HepG2 (cell line): ENCODE measurements around the gene IKZF2. TPM values are rescaled to one million over a fixed set of nuclear protein-coding genes. Genes with fewer than 3 reads are reported as not detected.

Source experiments
- FOXO4 ChIP-seq: sonication (generic); formaldehyde crosslinking; conservative IDR thresholded peaks from 2 replicates; pipeline ENCODE4 v1.8.1; 2023; ENCODE audit warnings: missing genetic modification reagents
- HMGXB4 ChIP-seq, 2 experiments: sonication (generic) in 1 of 2; formaldehyde crosslinking in 1 of 2; IDR thresholded peaks; 2 replicates each; pipeline versions ENCODE4 v1.4.0 to v1.6.1; 2018 to 2020; ENCODE audit warnings: missing genetic modification reagents in 2 of 2, borderline replicate concordance in 1 of 2, low read depth in 1 of 2, mild to moderate bottlenecking in 1 of 2, missing biosample characterization in 1 of 2
- PBX2 ChIP-seq: IDR thresholded peaks from 2 replicates; pipeline ENCODE4 v1.6.1; 2016; ENCODE audit warnings: control low read depth
- RARA ChIP-seq: IDR thresholded peaks from 2 replicates; pipeline ENCODE4 v1.6.1; 2016; ENCODE audit warnings: missing genetic modification reagents, missing compliant biosample characterization
- RXRB ChIP-seq: IDR thresholded peaks from 2 replicates; pipeline ENCODE4 v1.6.1; 2016; ENCODE audit warnings: borderline replicate concordance, missing genetic modification reagents, missing compliant biosample characterization
- ZBTB14 ChIP-seq: sonication (generic); formaldehyde crosslinking; IDR thresholded peaks from 2 replicates; pipeline ENCODE4 v1.4.0; 2020; ENCODE audit warnings: missing genetic modification reagents
- ZBTB34 ChIP-seq: sonication (generic); formaldehyde crosslinking; IDR thresholded peaks from 2 replicates; pipeline ENCODE4 v1.8.0; 2022; ENCODE audit warnings: mild to moderate bottlenecking, missing genetic modification reagents
- ZBTB7B ChIP-seq: sonication (generic); formaldehyde crosslinking; IDR thresholded peaks from 2 replicates; pipeline ENCODE4 v1.4.0; 2020; ENCODE audit warnings: missing genetic modification reagents
- ZNF572 ChIP-seq: sonication (generic); formaldehyde crosslinking; IDR thresholded peaks from 2 replicates; pipeline ENCODE4 v1.5.1; 2020; ENCODE audit warnings: mild to moderate bottlenecking, missing genetic modification reagents
- polyA plus RNA-seq, 8 experiments: library from polyadenylated mRNA; depleted of rRNA in 3 of 8; stranded (reverse) in 7 of 8; unstranded in 1 of 8; fragments of >200 nt; fragmentation: Illumina TruSeq in 4 of 8; extraction: Trizol in 4 of 8; gene quantifications; 2 replicates each; pipeline versions ENCODE4 v1.2.1 to v1.2.3, GENCODE V29; 2011 to 2016; ENCODE audit warnings: low read depth in 4 of 8, missing spikeins in 1 of 8, mixed read lengths in 1 of 8; ENCODE audit not compliant: insufficient read depth in 1 of 8
- total RNA-seq, 5 experiments: library from RNA; depleted of rRNA; stranded (reverse); fragments of >200 nt; fragmentation: Illumina TruSeq; extraction: Trizol; gene quantifications; 2 replicates each; pipeline ENCODE4 v1.2.3, GENCODE V29; 2016; ENCODE audit warnings: low read depth in 1 of 5

IKZF2 gene
- total and polyA plus RNA-seq, 2 of the 13 experiments (the other 11 are each of a cell fraction or from before 2014, with no cell fraction given) = 0.18 to 0.86 TPM

- no peak for TF ChIP-seq ZBTB14
- TF ChIP-seq ZBTB7B (CRISPR knock-in tag) = no peak
- TF ChIP-seq RXRB (CRISPR knock-in tag) = no peak
- TF ChIP-seq ZBTB34 (CRISPR knock-in tag) = no peak
- no peak for TF ChIP-seq HMGXB4 (CRISPR knock-in tag; IDR thresholded peaks at IDR 0.05; ENCODE audit: borderline replicate concordance in 1 of 2, low read depth in 1 of 2)
- TF ChIP-seq ZNF572 (CRISPR knock-in tag) = no peak
- TF ChIP-seq FOXO4 (CRISPR knock-in tag) = no peak
- TF ChIP-seq PBX2 (CRISPR knock-in tag) = no peak
- no peak for TF ChIP-seq RARA (CRISPR knock-in tag)
Observed at GRCh38 chr2:213148572-213149261, 2.7 kb downstream of the IKZF2 start (continued).
